Measurements from ENCODE around the gene GCLC.

GRCh38 chr6:53466257-53466656, 78.6 kb downstream of the GCLC start:
- TF ChIP-seq POLR2AphosphoS5 (IDR thresholded peaks at IDR 0.05; ENCODE audit: low read depth) = no peak
- TF ChIP-seq CTCF (conservative IDR thresholded peaks at IDR 0.05; ENCODE audit: low read depth in 2 of 2) = no peak
- TF ChIP-seq EZH2 (IDR thresholded peaks at IDR 0.05; ENCODE audit: low read depth, unreplicated experiment) = no peak
- no peak for TF ChIP-seq EZH2phosphoT487 (IDR thresholded peaks at IDR 0.05; ENCODE audit: unreplicated experiment)
- TF ChIP-seq, protein P1, sequence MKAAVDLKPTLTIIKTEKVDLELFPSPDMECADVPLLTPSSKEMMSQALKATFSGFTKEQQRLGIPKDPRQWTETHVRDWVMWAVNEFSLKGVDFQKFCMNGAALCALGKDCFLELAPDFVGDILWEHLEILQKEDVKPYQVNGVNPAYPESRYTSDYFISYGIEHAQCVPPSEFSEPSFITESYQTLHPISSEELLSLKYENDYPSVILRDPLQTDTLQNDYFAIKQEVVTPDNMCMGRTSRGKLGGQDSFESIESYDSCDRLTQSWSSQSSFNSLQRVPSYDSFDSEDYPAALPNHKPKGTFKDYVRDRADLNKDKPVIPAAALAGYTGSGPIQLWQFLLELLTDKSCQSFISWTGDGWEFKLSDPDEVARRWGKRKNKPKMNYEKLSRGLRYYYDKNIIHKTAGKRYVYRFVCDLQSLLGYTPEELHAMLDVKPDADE (IDR thresholded peaks at IDR 0.05) = no peak
